Spleen (tissue), 7 donors: ENCODE results near the gene PTPRN2.

Source experiments
- POLR2A ChIP-seq, 3 donors: fragments of 450-650 bp; IDR thresholded peaks; one replicate each; pipeline ENCODE4 v1.5.1; 2017; ENCODE audit warnings: antibody characterized with exemption in 3 of 3, mild to moderate bottlenecking in 1 of 3
- TF ChIP-seq, protein P1 (sequence below), 11 experiments: fragments of 200-600 bp in 7 of 11; fragments of 450-650 bp in 4 of 11; sonication (generic) in 4 of 11; IDR thresholded peaks in 8 of 11; conservative IDR thresholded peaks in 3 of 11; 1 replicate in 7 of 11; 2 replicates in 4 of 11; pipeline versions ENCODE4 v1.4.0 to v1.8.0; 2016 to 2021; ENCODE audit warnings: antibody characterized with exemption in 11 of 11, inconsistent platforms in 4 of 11, mild to moderate bottlenecking in 1 of 11
- donor health status: DM: no; HTN: no; CAD: no; lungs with moderate emphysema.
- donor health status: DM: no; HTN: no; CAD: no.
- donor health status: DM: no; HTN: no; CAD: no.

GRCh38 chr7:158228131-158228530 is 359.5 kb downstream of the PTPRN2 start:
- TF ChIP-seq, protein P1, sequence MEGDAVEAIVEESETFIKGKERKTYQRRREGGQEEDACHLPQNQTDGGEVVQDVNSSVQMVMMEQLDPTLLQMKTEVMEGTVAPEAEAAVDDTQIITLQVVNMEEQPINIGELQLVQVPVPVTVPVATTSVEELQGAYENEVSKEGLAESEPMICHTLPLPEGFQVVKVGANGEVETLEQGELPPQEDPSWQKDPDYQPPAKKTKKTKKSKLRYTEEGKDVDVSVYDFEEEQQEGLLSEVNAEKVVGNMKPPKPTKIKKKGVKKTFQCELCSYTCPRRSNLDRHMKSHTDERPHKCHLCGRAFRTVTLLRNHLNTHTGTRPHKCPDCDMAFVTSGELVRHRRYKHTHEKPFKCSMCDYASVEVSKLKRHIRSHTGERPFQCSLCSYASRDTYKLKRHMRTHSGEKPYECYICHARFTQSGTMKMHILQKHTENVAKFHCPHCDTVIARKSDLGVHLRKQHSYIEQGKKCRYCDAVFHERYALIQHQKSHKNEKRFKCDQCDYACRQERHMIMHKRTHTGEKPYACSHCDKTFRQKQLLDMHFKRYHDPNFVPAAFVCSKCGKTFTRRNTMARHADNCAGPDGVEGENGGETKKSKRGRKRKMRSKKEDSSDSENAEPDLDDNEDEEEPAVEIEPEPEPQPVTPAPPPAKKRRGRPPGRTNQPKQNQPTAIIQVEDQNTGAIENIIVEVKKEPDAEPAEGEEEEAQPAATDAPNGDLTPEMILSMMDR (IDR thresholded peaks at IDR 0.05 in 8 of 11, conservative IDR thresholded peaks at IDR 0.05 in 3 of 11): no peak
- no peak for TF ChIP-seq POLR2A (IDR thresholded peaks at IDR 0.05)
